GM18526 (cell line): Measurements from ENCODE around the gene BABAM1.

Experiments
- POLR2A ChIP-seq: IDR thresholded peaks from 3 replicates; pipeline ENCODE4 v1.6.1; 2011; ENCODE audit not compliant: insufficient read length; ENCODE audit errors: extremely low read depth

Gene BABAM1

DNA sequence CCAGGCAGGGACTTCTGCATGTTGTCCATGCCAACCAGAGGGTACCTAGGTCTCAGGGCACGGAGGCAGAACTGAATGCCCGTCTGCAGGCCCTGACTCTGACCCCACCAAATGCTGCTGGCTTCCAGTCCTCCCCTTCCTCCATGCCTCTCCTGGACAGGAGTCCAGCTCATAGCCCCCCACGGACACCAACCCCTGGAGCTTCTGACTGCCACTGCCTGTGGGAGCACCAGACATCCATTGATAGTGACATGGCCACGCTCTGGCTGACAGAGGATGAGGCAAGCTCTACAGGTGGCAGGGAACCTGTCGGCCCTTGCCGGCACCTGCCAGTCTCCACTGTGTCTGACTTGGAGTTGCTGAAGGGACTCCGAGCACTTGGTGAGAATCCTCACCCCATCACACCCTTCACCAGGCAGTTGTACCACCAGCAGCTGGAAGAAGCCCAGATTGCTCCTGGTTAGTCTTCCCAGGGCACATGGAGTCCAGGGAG, 16.3 kb downstream of the BABAM1 start:
- no peak for TF ChIP-seq POLR2A

DNA sequence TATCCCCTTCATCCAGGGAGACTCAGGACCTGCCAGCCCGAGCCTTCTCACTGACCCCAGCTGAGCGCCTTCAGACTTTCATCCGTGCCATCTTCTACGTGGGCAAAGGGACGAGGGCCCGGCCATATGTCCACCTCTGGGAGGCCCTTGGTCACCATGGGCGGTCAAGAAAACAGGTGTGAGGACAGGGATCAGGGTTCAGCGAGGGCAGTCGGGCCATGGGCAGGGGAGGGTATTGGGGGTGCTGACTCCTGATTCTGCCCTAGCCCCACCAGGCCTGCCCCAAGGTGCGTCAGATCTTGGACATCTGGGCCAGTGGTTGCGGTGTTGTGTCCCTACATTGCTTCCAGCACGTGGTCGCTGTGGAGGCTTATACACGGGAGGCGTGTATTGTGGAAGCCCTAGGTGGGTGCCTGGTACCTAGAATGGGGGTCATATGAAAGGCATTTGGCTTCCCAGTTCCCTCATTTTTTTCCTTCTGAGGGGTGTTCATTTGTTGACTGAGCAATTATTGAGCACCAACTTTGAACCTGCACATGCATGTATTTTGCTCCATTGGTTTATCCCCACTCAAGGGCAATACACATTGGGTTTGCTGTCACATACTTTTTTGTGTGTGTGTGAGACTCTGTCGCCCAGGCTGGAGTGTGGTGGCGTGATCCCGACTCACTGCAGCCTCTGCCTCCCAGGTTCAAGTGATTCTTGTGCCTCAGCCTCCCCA, 18.3 kb downstream of the BABAM1 start:
- TF ChIP-seq POLR2A: no peak

DNA sequence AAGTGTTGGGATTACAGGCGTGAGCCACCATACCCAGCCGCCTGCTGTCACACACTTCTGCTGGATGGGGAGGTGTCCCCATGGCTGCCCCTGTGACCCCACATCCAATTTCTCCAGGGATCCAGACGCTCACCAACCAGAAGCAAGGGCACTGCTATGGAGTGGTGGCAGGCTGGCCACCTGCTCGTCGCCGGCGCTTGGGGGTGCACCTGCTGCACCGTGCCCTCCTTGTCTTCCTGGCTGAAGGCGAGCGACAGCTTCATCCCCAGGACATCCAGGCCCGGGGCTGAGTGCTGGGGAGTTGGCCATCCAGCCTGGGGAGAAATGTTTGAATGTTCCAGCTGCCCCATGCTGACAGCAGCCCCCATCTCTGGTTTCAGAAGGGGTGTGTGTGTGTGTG, 19.0 kb downstream of the BABAM1 start:
- TF ChIP-seq POLR2A: no peak

DNA sequence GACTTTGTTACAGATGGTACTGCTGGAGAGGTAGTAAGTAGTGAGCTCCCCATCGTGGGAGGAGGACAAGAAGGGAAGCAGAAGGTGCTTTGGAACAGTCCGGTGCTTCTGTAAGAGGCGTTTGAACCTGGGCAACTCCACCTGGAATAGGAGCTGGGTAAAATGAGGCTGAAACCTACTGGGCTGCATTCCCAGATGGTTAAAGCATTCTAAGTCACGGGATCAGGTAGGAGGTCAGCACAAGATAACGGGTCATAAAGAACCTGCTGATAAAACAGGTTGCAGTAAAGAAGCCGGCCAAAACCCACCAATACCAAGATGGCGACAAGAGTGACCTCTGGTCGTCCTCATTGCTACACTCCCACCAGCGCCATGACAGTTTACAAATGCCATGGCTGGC, 19.5 kb downstream of the BABAM1 start:
- TF ChIP-seq POLR2A: no peak

GRCh38 chr19:17289489-17289888, 22.2 kb downstream of the BABAM1 start:
- no peak for TF ChIP-seq POLR2A

- peak; percentile 59 for TF ChIP-seq POLR2A
These were observed 25.2 kb downstream of the BABAM1 start for GRCh38 chr19:17292301-17293074.

DNA sequence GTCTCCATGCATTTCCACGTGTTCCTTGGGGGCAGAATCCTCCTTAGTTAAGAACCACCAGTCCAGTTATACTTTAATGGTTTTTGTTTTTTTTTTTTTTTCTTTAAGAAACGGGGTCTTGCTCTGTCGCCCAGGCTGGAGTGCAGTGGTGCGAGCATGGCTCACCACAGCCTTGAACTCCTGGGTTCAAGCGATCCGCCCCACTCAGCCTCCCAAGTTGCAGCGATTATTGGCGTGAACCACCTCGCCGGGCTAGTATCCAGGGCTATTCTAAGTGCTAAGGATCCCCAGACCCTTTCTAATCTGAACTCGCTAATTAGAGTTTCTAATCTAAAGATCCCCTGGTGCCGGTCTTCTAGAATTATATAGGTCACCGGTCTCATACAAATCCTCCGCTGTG, 26.4 kb downstream of the BABAM1 start:
- TF ChIP-seq POLR2A: no peak

GRCh38 chr19:17294051-17294891, 27.0 kb downstream of the BABAM1 start:
- no peak for TF ChIP-seq POLR2A

DNA sequence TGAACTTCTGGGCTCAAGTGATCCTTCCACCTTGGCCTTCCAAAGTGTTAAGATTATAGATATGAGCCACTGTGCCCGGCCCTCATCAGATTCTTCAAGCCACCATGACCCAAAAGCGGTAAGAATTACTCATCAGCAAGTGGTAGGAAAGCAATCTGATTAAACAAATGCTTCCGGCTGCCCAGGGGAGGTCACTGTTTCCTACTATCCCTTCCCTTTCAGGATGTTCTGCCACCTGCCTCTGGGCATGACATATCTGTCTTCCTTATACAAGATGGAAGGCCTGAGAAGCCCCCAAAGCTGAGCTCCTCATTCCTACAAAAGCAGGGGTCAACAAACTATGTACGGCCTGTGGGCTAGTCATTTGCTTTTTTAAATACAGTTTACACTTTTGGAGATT, 29.0 kb downstream of the BABAM1 start:
- TF ChIP-seq POLR2A: no peak

DNA sequence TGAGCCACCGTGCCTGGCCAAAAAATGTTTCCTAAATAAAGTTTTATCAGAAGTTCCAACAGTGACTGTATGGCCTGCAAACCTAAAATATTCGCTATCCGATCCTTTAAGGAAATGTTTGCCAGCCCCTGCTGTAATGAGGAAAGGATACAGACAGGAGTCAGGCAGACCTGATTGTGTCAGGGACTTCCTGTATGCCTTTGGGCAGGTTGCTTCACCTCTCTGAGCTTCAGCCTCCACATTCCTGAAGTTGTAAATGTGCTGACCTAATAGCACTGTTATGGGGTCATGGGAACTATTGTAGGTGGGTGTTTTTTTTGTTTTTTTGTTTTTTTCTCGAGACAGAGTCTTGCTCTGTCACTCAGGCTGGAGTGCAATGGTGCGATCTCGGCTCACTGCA, 29.7 kb downstream of the BABAM1 start:
- TF ChIP-seq POLR2A: no peak

GRCh38 chr19:17300992-17301619, 33.9 kb downstream of the BABAM1 start:
- no peak for TF ChIP-seq POLR2A

GRCh38 chr19:17302391-17303166, 35.3 kb downstream of the BABAM1 start:
- no peak for TF ChIP-seq POLR2A

GRCh38 chr19:17303167-17303939, 36.1 kb downstream of the BABAM1 start, which contains the start of gene ABHD8:
Gene ABHD8 (minus strand): TSS chr19:17303425. CDS start chr19:17301616, 1,809 bp downstream.
- peak; percentile 32 for TF ChIP-seq POLR2A

- no peak for TF ChIP-seq POLR2A
These were observed 36.7 kb downstream of the BABAM1 start for GRCh38 chr19:17303940-17304267.
